IPS DF 4.7 (cell line): ENCODE measurements around the gene LIG1.
"Not testable (repeated sequence)": the region's sequence is repeated elsewhere in the genome, so short reads cannot be mapped to it uniquely, and the experiment has no call there.

ENCODE experiments used
- DNase-seq: peaks from one replicate; pipeline ENCODE4 v3.0.0-alpha.2; 2013; ENCODE audit warnings: low spot score; ENCODE audit errors: extremely low read depth

Gene LIG1

GRCh38 chr19:48085904-48086864 is 84.0 kb downstream of the LIG1 start:
- no peak for DNase-seq

DNA sequence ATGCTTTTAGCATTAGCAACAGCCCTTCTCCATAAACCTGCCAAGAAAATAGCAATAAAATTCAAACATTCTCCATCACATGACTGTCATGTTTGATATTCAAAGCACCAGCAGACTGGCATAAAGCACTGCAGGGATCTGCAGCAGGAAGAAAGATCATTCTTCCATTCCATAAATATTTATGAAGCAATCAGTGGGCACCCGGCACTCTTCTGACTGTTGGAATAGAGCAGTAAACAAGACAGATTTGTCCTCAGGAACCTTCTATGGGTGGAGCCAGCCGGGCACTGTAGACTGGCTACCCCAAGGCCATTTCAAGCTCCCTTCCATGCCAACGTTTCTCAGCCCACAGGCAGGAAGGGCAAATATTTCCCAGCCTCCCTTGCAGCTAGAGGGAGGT is 85.1 kb downstream of the LIG1 start:
- DNase-seq, result no peak

DNA sequence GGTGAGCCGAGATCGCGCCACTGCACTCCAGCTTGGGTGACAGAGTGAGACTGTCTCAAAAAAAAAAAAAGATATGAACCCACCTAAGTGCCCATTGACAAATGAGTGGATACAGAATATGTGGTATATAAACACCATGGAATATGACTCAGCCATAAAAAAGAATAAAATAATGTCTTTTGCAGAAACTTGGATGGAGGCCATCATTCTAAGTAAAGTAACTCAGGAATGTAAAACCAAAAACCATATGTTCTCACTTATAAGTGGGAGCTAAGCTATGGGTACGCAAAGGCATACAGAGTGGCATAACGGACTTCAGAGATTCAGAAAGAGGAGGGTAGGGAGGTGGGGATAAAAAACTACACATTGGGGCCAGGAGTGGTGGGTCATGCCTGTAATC is 89.0 kb downstream of the LIG1 start:
- no peak for DNase-seq

DNA sequence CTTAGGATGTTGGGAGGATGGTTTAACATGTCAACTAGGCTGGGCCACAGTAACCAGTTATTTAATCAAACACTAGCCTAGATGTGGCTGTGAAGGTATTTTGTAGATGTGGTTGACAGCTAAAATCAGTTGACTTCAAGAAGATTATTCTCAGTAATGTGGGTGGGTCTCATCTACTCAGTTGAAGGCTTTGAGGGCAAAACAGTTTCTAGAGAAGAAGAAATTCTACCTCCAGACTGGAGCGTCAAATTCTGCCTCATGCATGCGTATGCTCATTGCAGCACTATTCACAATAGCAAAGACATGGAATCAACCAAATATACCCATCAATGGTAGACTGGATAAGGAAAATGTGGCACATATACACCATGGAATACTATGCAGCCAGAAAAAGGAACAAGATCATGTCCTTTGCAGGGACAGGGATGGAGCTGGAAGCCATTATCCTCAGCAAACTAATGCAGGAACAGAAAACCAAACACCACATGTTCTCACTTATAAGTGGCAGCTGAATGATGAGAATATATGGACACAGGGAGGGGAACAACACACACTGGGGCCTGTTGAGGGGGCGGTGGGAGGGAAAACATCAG is 99.9 kb downstream of the LIG1 start:
- DNase-seq, result not testable (repeated sequence)

DNA sequence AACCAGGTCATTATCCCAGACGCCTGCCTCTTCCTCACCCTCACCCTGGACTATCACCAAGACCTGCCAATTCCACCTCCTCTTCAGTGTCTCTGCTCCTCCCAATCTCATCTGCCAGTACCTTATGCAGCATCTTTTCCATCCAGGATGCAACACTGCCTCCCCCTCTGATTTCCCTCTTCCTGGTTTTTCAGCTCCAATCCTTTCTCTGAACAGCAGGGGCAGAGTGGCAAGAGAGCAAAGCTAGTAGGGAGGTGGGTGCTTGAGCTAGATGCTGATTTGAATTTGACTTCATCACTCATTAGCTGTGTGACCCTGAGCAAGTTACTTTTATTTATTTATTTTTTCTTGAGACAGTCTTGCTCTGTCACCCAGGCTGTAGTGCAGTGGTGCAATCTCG is 100.7 kb downstream of the LIG1 start:
- DNase-seq, result no peak
